NCI-H510A (cell line): Measurements from ENCODE around the gene DTNA.

Experiments used
- DNase-seq: peaks from one replicate; lab custom pipeline; 2025; lab: John Stamatoyannopoulos, UW

The DTNA gene

GRCh38 chr18:34772887-34773286, 62.8 kb downstream of the DTNA start:
- DNase-seq: no peak

- DNase-seq: no peak
These were observed 63.3 kb downstream of the DTNA start for GRCh38 chr18:34773378-34773777.

DNA sequence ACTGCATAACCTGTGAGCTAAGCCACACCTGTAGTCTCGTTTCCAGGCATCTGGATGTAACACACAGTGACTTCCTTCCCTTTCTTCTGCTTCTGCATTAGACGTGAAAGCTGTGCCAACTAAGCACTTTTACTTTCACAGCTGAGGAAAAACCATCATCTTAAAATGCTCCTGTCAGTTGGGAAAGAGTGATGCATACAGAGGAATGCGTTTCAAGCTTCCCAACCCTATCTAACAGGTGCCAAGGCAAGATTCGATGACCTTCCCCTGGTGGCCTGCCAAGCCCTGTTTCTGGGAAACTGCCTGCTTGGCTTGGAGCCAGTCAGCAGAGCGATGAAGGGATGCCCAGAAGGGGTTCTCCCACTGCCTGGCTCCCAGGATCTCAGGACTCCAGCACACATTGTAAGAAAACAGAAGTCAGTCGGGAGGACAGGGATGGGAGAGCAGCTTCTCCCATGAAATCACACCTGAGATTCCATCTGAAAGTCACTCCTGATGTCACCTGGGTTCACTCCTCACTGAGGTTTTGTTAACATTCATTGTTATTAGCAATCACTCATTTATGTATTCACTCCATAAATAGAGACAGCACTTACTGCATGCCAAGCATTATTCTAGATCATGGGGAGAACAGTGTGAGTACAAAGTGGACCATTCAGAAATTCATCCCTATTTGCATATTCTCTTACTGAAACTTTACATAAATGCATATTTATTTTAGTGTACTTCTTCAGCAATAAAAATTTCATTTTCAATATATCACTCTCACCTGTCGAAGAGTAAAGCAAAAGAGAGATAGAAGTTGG, 64.1 kb downstream of the DTNA start:
- DNase-seq: no peak

- no peak for DNase-seq
These were observed 65.4 kb downstream of the DTNA start for GRCh38 chr18:34775461-34775860.

GRCh38 chr18:34779112-34779511, 69.0 kb downstream of the DTNA start:
- DNase-seq: no peak

DNA sequence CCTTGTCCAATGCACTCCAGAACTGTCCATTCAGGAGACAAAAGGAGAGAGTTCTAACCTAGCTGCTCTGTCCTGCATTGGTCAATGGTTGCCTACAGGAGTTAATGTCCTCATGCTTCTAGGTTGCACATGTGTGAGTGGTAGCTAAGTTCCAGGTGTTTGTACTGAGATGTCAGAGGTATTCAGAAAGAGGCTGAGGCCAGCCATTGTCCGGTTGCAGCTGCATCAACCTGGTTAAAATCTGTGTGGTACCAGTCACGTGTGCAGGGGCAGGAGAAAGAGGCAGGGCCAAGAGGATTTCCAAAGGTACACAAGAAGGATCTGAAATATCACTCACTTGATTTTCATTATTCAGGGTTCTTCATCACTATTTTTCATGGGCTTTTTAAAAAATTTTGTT, 70.8 kb downstream of the DTNA start:
- DNase-seq: no peak

- no peak for DNase-seq
These were observed 73.4 kb downstream of the DTNA start for GRCh38 chr18:34783501-34783900.

DNA sequence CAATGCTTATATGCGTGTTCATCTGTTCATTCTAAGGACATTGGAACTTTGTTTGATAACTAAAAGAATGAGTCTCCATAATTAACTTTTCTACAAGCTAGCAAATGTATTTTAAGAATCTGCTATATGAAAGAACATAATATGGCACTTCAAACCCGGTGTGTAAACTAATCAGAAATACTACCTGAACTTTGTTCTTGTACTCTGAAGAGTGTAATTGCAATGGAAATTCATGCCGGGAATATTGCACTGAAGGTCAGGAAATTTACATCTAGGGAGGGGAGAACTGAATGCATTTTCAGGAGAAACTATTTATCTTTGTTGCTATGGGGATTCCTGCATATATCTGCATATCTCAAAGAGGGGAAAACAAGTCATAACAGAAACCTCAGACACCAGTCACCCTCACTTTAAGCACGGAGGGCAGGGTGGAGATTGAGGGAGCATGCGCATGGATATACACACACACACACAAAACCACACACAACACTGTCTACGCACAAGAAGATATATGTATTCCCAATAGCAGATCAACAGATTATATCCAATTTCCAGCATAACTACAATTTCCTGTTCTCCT, 76.2 kb downstream of the DTNA start:
- DNase-seq: no peak

GRCh38 chr18:34787931-34788532, 77.9 kb downstream of the DTNA start:
- DNase-seq: peak; percentile 34

DNA sequence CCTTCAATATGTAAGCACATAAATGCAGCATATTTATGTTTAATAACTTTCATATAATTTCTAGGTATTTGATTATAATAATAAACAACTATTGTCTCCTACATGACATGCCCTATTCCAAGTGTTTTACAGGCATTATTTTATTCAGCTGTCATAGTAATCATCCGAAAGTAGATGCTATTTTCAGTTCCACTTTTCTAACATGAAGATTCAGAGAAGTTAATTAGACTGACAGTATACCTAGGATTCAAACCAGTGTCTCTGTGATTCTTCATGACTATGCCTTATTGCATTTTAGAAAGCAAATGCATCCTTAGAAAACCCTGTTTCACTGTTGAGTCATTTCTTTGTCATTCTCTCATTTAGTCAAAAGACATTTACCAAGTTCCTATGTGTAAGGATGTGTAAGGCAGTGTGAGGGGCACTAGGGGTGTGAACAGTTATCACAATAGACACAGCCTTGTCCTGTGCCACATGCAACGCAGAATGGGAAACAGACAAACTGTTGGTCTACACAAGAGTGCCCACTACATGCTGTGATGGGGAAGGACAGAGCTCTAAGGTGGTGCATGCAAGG, 79.8 kb downstream of the DTNA start:
- DNase-seq: no peak

DNA sequence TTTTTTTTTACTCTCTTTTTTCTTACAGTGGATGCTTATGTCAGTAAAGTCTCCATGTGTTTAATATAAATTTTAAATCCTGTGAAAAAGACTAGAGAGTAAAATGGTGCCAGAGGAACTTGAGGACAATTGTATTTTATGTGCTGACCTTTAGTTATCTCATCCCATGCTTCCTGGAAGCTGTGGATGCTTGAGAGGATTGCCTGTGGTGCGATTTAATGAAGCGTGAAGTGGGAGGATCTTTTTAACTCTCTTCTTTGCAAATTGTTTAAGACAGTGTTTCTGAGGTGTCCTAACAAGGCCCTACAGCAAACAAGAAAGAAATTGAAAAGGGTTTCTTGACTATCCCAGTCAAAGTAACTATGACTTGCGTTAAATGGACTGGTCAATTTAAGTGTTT, 84.2 kb downstream of the DTNA start:
- DNase-seq: no peak

- no peak for DNase-seq
These were observed 85.1 kb downstream of the DTNA start for GRCh38 chr18:34795070-34795732.

- no peak for DNase-seq
These were observed 86.0 kb downstream of the DTNA start for GRCh38 chr18:34796035-34796657.

- DNase-seq: no peak
These were observed 89.2 kb downstream of the DTNA start for GRCh38 chr18:34799291-34799690.

GRCh38 chr18:34800381-34800780, 90.3 kb downstream of the DTNA start:
- DNase-seq: no peak

GRCh38 chr18:34801774-34802173, 91.7 kb downstream of the DTNA start:
- no peak for DNase-seq

- no peak for DNase-seq
These were observed 92.9 kb downstream of the DTNA start for GRCh38 chr18:34802959-34803358.

- DNase-seq: no peak
These were observed 93.8 kb downstream of the DTNA start for GRCh38 chr18:34803877-34804400.

- DNase-seq: no peak
These were observed 95.2 kb downstream of the DTNA start for GRCh38 chr18:34805103-34805877.

DNA sequence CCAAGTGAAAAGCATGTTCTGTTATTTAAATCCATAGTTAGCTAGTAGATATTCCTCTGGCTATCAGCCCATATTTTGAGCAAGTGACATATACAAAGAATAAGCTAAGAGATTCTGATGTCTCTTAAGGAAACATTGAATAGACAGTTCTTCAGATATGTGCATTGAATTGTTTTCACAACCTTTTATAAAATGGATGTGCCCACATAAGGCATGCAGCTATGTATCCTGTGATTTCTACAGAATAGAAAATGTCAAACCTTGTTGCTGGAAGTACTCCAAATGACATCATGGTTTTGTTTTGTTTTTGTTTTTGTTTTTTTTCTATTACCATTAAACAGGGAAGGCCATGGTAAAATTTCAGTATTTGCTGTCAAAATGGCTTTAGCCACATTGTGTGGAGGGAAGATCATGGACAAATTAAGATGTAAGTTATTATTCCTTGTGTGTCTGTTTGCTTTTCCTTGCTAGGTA, 95.8 kb downstream of the DTNA start:
- no peak for DNase-seq

DNA sequence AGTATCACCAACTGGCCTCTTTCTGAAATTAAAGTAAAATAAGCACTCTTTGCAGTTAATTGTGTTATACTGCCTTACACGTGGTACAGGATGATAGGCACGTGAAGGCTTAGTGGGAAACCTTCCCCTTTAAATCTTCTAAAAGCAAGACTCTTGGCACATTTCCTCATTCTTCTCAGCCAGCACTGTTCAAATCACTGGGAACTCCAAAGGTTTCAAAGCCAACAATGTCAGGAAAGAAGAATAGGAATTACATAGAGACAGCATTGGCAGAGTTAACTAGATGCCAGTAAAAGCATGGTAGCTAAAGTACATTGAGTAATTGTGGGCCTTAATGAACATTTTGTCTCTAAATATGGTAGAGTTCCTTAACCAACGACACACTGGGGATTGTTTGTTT, 96.4 kb downstream of the DTNA start:
- DNase-seq: no peak
